B cell (primary cell): ENCODE measurements around the gene MTERF1. TPM values are rescaled to one million over a fixed set of nuclear protein-coding genes. Genes with fewer than 3 reads are reported as not detected.

Source experiments
- ATAC-seq: fragments of 200-7000 bp; cut with Tn5 transposase; one replicate; pipeline ENCODE4 v1.10.0; 2021; ENCODE audit warnings: low read depth, mild to moderate bottlenecking, moderate number of reproducible peaks, moderate library complexity
- CTCF ChIA-PET: fragments of 350-600 bp; sonication (Branson Sonifier 250); formaldehyde crosslinking; loops from one replicate; lab custom pipeline; 2021; ENCODE audit warnings: antibody characterized with exemption, inconsistent platforms; lab: Charles Lee
- POLR2A ChIA-PET: fragments of 350-600 bp; sonication (Branson Sonifier 250); formaldehyde crosslinking; loops from one replicate; lab custom pipeline; 2021; ENCODE audit warnings: antibody characterized with exemption; lab: Charles Lee
- DNase-seq: peaks from one replicate; pipeline ENCODE4 v3.0.0; 2013
- H2AFZ ChIP-seq: 2 replicates; pipeline ENCODE4 v1.6.1; 2012; ENCODE audit warnings: mild to moderate bottlenecking, low read depth, low read length; ENCODE audit not compliant: insufficient read depth, poor library complexity, severe bottlenecking
- H3K27ac ChIP-seq, 2 donors: 1 replicate in 1 of 2; 2 replicates in 1 of 2; pipeline ENCODE4 v1.5.1; 2012 to 2013; ENCODE audit warnings: low read length in 2 of 2, mild to moderate bottlenecking in 2 of 2, moderate library complexity in 1 of 2
- H3K27me3 ChIP-seq, 4 experiments: fragments of 200-600 bp in 1 of 4; sonication (generic) in 1 of 4; replicated peaks in 1 of 4; 1 replicate in 2 of 4; 2 replicates in 2 of 4; pipeline versions ENCODE4 v1.6.1 to v1.7.0; 2013 to 2016; ENCODE audit warnings: low read length in 3 of 4, mild to moderate bottlenecking in 2 of 4, mixed read lengths in 1 of 4, moderate library complexity in 1 of 4; ENCODE audit not compliant: insufficient read depth in 4 of 4, control insufficient read depth in 3 of 4; ENCODE audit errors: control extremely low read depth in 1 of 4
- H3K36me3 ChIP-seq, 2 experiments: replicated peaks in 1 of 2; 1 replicate in 1 of 2; 2 replicates in 1 of 2; pipeline versions ENCODE4 v1.6.1 to v1.7.1; 2013; ENCODE audit warnings: low read length in 1 of 2; ENCODE audit not compliant: insufficient read depth in 2 of 2, control insufficient read depth in 1 of 2; ENCODE audit errors: control extremely low read depth in 1 of 2, extremely low read depth in 1 of 2
- H3K4me1 ChIP-seq, 2 donors: fragments of 200-600 bp in 1 of 2; sonication (generic) in 1 of 2; 1 replicate in 1 of 2; 2 replicates in 1 of 2; pipeline versions ENCODE4 v1.5.1 to v1.6.1; 2013 to 2017; ENCODE audit warnings: low read length in 2 of 2; ENCODE audit not compliant: control insufficient read depth in 2 of 2, insufficient read depth in 2 of 2
- H3K4me2 ChIP-seq: replicated peaks from 2 replicates; pipeline ENCODE3; 2012; ENCODE audit warnings: mild to moderate bottlenecking, low read depth, low read length; ENCODE audit not compliant: poor library complexity, severe bottlenecking
- H3K4me3 ChIP-seq, 5 experiments: fragments of 200-600 bp in 1 of 5; sonication (generic) in 1 of 5; 1 replicate in 3 of 5; 2 replicates in 2 of 5; pipeline versions ENCODE4 v1.5.1 to v1.7.0; 2011 to 2016; ENCODE audit warnings: low read length in 4 of 5, mild to moderate bottlenecking in 4 of 5, low read depth in 2 of 5, control low read depth in 1 of 5, moderate library complexity in 1 of 5; ENCODE audit not compliant: insufficient read depth in 1 of 5; ENCODE audit errors: control extremely low read depth in 1 of 5, extremely low read depth in 1 of 5
- H3K79me2 ChIP-seq: fragments of 200-600 bp; sonication (generic); one replicate; pipeline ENCODE4 v1.6.0; 2016; ENCODE audit warnings: low read length; ENCODE audit not compliant: control insufficient read depth, insufficient read depth
- H3K9ac ChIP-seq: fragments of 200-600 bp; sonication (generic); 2 replicates; pipeline ENCODE4 v1.6.1; 2017; ENCODE audit warnings: mild to moderate bottlenecking, low read length, moderate library complexity
- H3K9me3 ChIP-seq, 3 donors: one replicate each; pipeline versions ENCODE4 v1.6.1 to v1.7.1; 2013; ENCODE audit warnings: low read length in 2 of 3; ENCODE audit not compliant: control insufficient read depth in 2 of 3, insufficient read depth in 1 of 3; ENCODE audit errors: control extremely low read depth in 1 of 3
- H4K20me1 ChIP-seq: 2 replicates; pipeline ENCODE4 v1.6.0; 2012; ENCODE audit warnings: mild to moderate bottlenecking, low read length; ENCODE audit not compliant: insufficient read depth, control insufficient read depth, poor library complexity, severe bottlenecking
- H3K27ac Mint-ChIP-seq: one replicate; pipeline ENCODE4 v1.8.0; 2021; ENCODE audit warnings: mixed read lengths
- H3K27me3 Mint-ChIP-seq: one replicate; pipeline ENCODE4 v1.8.0; 2021; ENCODE audit warnings: mixed read lengths
- H3K4me1 Mint-ChIP-seq: one replicate; pipeline ENCODE4 v1.8.0; 2021; ENCODE audit warnings: mixed read lengths
- H3K4me3 Mint-ChIP-seq: one replicate; pipeline ENCODE4 v1.8.0; 2021; ENCODE audit warnings: mixed read lengths
- H3K9me3 Mint-ChIP-seq: one replicate; pipeline ENCODE4 v1.8.0; 2022; ENCODE audit warnings: mixed read lengths; ENCODE audit not compliant: insufficient read depth
- CTCF ChIP-seq: fragments of 200-600 bp; IDR thresholded peaks from one replicate; pipeline ENCODE4 v1.8.0; 2022; ENCODE audit warnings: antibody characterized with exemption, mild to moderate bottlenecking
- EZH2 ChIP-seq: IDR thresholded peaks from 2 replicates; pipeline ENCODE4 v1.6.1; 2012; ENCODE audit warnings: borderline replicate concordance, low read depth, mild to moderate bottlenecking, moderate library complexity, low read length; ENCODE audit not compliant: insufficient read depth, poor library complexity, severe bottlenecking
- WGBS: methylation state at CpG from one replicate; pipeline ENCODE4 v1.1.5; 2013; ENCODE audit warnings: missing lambda C conversion rate; ENCODE audit not compliant: insufficient coverage; 5-methylcytosine and 5-hydroxymethylcytosine counted together
- intact Hi-C: fragments of 100-400 bp; cut with micrococcal nuclease; formaldehyde crosslinking; loops from one replicate; pipeline ENCODE4 v1.10.0; 2022
- polyA plus RNA-seq: library from polyadenylated mRNA; depleted of rRNA; stranded (reverse); fragments of >200 nt; gene quantifications from 2 replicates; pipeline ENCODE4 v1.2.3, GENCODE V29; 2012
- total RNA-seq, 2 donors: library from RNA; stranded (reverse); fragments of 120-200 nt in 1 of 2; gene quantifications; 1 replicate in 1 of 2; 2 replicates in 1 of 2; pipeline versions ENCODE4 v1.2.3 to v1.2.4, GENCODE V29; 2013 to 2022

The MTERF1 gene
- total and polyA plus RNA-seq, 2 donors (not counting 1 experiment from before 2014, with no cell fraction given), result 5.4 to 34.4 TPM

GRCh38 chr7:91880016-91880412 is 488 bp downstream of the MTERF1 start:
- Histone ChIP-seq H2AFZ (peak overlapping the region; percentile 95), H3K9ac (peak overlapping the region; percentile 80), H4K20me1 (peaks cover 10% of the 10 kb centered on the region), H3K27ac (peak overlapping the region; percentile 65 to 72), H3K4me2 (peak overlapping the region; percentile 74), H3K4me3 (peak overlapping the region; percentile 82 to 97 (median 85)), H3K79me2 (peaks cover 51% of the 10 kb centered on the region), H3K9me3 (no peaks in the 10 kb centered on the region), H3K36me3 (peaks cover 0 to 18% of the 10 kb centered on the region in 2 experiments), H3K4me1 (peaks cover 10 to 12% of the 10 kb centered on the region in 2 donors), H3K27me3 (no peaks in the 10 kb centered on the region)
- intact Hi-C loops, result loop anchor here (1.0 to 5.0 kb wide), 10 partner anchors 50 to 1478 kb away; partner anchors contain the start of genes AKAP9, CLDN12, CYP51A1 and GATAD1
- no peaks in the 10 kb centered on the region for H3K27me3 Mint-ChIP-seq
- H3K27ac Mint-ChIP-seq, result peak overlapping the region; percentile 87
- POLR2A ChIA-PET, result interaction anchor here (1.1 to 1.7 kb wide), 2 partner anchors 61 to 255 kb away, joined by 3 to 9 read pairs; partner anchors contain the start of genes AKAP9 and CYP51A1
- H3K9me3 Mint-ChIP-seq, result no peaks in the 10 kb centered on the region
- DNase-seq (no peak), ATAC-seq (no peak)
- CTCF ChIA-PET, result interaction anchor here (0.6 to 2.6 kb wide), 17 partner anchors 8 to 1172 kb away, joined by 3 to 14 read pairs (median 5); partner anchors contain the start of genes AKAP9, FAM133B, GATAD1 and PEX1
- no peak for TF ChIP-seq EZH2
- no peak for TF ChIP-seq CTCF
- peaks cover 31% of the 10 kb centered on the region for H3K4me1 Mint-ChIP-seq
- 15% methylated on average over 5 of the region's 9 CpGs for WGBS
- peak overlapping the region; percentile 95 for H3K4me3 Mint-ChIP-seq

GRCh38 chr7:91876391-91877133 is 3.9 kb downstream of the MTERF1 start:
- no peak overlapping the region for H3K4me3 ChIP-seq
- no peak overlapping the region for H2AFZ ChIP-seq
- H3K27me3 ChIP-seq, result no peaks in the 10 kb centered on the region
- H3K9me3 ChIP-seq, result no peaks in the 10 kb centered on the region
- H3K79me2 ChIP-seq, result peaks cover 51% of the 10 kb centered on the region
- peaks cover 12% of the 10 kb centered on the region for H4K20me1 ChIP-seq
- H3K4me1 ChIP-seq, result peaks cover 10 to 12% of the 10 kb centered on the region in 2 donors
- intact Hi-C loops, result no loop called here
- DNase-seq, result no peak
- ChIA-PET POLR2A (no interaction called here), CTCF (no interaction called here)
- Mint-ChIP-seq H3K27ac (no peak overlapping the region), H3K27me3 (no peaks in the 10 kb centered on the region), H3K9me3 (no peaks in the 10 kb centered on the region), H3K4me1 (peaks cover 32% of the 10 kb centered on the region), H3K4me3 (no peak overlapping the region)
- no peak overlapping the region for H3K9ac ChIP-seq
- no CpG with 5 or more reads among the region's 4 CpGs for WGBS
- H3K27ac ChIP-seq, result no peak overlapping the region
- ATAC-seq, result no peak
- TF ChIP-seq CTCF (no peak), EZH2 (no peak)
- H3K4me2 ChIP-seq, result no peak overlapping the region
- H3K36me3 ChIP-seq, result peaks cover 0 to 31% of the 10 kb centered on the region in 2 experiments
